COLO668 (cell line): ENCODE measurements around the gene NDUFC1.

Source experiments
- DNase-seq: peaks from one replicate; lab custom pipeline; 2025; ENCODE audit not compliant: unreplicated experiment; lab: John Stamatoyannopoulos, UW

NDUFC1 gene

DNA sequence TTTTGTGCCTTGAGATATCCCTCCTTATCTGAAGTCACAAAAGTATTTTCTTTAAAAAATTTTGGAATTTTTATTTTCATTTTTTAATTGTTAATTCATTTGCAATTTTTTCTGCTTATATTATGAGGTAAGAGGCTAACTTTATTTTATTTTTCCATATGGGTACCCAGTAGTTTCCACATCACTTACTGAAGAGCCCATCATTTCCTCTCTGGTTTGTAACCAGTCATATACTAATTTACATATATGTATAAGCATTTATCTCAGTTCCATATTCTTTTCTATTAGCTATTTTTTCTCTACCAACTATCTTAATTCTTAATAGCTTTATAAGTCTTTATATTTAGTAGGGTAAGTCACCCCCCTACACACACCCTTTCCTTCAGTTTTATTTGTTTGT lies 49.2 kb downstream of the NDUFC1 start:
- no peak for DNase-seq

DNA sequence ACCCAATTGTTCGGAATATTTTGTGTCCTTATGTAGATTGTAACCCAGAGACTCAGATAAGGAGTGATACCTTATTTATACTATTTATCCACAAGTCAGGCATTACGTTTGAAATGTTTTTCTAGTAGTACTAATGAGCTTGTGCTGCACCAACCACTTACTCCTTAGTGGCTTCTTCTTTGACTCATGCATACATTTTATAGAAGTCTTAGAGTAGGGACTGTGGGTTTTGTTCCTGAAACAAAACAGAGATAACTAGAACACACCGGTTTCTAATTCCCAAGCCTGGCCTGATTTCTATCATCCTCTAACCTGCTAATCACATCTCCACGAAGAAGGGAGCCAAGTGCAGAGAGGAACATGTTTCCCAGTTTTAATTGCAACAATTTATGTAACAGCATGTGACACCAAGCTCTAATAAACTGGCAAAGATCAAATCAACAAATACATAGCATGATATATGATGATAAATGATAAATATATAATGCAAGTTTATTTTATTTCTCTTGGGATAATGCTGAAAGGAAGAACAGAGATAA lies 54.5 kb downstream of the NDUFC1 start:
- DNase-seq: no peak

DNA sequence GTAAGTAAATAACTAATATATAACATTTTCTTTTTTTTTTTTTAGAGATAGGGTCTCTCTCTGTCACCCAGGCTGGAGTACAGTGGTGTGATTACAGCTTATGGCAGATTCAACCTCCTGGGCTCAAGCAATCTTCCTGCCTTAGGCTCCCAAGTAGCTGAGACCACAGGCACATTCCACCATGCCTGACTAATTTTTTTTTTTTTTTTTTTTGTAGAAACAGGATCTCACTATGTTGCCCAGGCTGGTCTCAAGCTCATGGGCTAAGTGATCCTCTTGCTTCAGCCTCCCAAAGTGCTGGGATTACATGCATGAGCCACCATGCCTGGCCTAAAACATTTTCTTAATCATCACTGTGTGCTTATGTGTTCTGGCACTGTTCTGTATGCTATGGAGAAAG lies 55.0 kb downstream of the NDUFC1 start:
- no peak for DNase-seq

DNA sequence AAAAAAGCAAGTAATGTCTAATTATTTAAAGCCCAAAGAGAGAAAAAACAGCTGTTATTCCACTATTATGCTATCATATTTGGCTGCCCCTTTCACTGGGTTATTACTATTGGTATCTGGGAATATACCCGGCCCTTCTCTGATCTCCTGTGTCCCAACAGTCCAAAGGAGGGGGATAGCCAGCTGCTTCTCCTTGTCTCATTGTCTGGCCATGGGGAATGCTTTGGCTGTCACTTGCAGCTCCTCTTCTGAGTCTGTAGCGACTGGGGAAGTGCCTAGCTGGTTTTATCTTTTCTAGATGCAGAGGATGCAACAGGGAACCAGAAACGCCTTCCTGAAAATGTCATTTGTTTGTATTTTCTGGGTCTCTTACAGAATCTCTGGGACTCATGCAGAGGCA lies 56.1 kb downstream of the NDUFC1 start:
- DNase-seq: no peak

DNA sequence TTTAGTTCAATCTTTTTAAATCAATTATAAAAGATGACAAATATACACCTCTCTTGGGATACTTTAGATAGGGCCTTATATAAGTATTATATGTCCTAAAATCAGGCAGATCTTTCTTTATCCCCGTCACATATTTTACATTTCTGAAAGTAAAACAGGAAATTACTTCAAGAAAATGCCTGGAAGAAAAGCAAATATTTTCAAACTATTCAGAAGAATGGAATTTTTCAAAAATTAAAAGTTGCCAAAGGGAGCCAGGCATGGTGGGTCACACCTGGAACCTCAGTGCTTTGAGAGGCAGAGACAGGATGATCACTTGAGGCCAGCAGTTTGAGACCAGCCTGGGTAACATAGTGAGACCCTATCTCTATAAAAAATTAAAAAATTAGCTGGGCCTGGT lies 56.7 kb downstream of the NDUFC1 start:
- DNase-seq: no peak

DNA sequence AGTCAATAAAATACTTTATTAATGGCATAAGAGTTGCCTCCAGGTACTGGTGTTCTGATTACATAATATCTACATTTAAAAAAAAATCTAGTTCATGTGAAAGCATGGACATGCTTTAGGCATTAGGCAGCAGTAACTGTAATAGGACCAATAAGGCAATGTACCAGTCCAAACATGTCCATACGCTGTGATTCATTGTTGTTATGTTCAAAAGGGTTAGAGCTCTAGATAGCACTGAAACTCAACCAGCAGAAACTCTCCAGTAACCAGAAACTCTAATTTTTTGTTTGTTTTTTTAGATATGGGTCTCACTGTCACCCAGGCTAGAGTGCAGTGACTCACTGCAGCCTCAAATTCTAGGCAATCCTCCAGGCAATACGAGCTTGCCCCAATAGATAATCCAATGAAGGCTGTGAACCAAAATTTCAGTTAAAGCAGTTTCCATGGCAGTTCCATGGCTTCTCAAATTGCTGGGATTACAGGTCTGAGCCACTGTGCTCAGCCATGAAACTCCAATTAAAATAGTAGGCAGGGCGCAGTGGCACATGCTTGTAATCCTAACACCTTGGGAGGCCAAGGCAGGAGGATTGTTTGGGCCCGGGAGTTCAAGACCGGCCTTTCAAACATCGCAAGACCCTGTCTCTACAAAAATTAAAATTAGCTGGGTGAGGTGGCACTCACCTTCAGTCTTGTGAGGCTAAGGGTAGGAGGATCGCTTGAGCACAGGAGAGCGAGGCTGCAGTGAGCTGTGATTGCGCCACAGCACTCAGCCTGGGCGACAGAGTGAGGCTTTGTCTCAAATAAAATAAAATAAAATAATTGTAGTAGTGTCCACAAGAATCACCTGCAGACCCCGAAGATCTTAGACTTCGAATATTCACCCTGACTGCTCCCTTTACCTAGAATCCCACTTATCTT lies 58.6 kb downstream of the NDUFC1 start:
- no peak for DNase-seq

DNA sequence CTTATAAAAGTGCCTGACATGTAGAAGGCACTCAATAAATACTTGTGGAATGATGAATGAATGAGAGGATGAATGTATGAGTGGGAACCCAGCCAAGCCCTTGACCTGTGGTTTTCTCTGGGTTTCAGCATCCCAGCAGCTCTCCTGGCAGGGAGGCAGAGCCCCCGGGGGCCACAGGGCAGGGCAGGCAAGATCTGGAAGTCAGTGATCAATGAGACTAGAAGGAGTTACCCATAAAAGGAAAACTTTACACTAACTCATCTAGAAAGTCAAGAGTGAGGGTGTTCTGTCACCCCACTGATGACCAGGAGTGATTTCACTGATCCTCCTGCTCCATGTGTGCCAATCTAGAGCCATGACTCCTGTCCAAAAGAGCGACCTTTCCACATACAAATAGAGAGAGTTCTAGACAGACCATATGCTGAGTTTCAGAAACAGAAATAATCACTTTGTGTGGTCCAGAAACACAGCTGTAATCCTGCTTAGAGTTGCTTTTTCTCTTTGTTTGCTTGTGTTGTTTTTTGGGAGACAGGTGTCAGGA lies 59.7 kb downstream of the NDUFC1 start:
- DNase-seq: no peak

DNA sequence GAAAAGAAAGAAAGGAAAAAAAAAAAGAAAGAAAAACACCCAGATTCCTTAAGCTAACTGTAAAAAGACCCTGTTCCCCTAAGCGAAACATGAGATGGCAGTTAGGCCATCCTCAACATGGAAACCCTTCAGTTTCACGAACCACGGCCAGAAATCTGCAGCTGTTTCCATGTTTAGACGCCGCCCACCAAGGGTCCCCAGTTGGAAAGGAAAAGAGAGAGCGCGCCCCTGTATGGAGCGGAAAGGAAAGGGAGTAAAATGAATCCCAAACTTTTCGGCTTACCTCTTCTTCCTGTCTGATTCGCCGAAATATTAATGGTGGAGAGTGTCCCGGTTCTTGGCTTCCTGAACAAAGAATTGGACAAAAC lies 60.5 kb downstream of the NDUFC1 start:
- DNase-seq: no peak

DNA sequence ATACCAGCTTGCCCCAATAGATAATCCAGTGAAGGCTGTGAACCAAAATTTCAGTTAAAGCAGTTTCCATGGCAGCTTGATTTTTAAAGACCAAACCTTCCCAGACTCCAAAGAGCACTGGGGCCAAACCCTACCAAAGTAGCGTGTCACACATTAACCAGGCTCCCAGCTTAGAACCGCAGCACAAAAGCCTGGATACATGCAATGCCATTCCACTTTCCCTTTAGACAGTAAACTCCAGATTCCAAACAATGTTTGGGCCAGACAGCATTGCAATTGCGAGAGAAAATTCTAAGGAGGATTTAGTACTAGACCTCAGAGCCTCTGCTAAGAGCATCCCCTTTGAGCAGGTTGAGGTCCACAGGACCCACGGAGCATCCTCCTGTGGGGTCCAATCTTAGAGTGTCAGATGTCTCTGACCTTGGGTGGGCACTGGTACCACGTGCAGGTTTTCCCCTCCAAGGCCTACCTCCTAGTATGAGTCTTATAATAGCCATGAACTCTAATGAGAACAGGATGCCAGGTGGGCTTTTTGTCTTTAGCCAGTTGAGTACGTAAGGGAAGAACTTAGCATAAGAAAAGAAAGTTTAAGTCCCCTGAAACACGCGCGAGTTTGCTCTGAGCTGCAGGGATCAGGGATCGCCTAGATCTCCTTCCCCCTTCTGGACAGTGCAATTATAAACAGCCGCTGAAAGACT lies 61.0 kb downstream of the NDUFC1 start:
- no peak for DNase-seq
